Karpas-422 (cell line): ENCODE measurements around the gene NLK. TPM values are rescaled to one million over a fixed set of nuclear protein-coding genes. Genes with fewer than 3 reads are reported as not detected.
"Not testable (repeated sequence)": the region's sequence is repeated elsewhere in the genome, so short reads cannot be mapped to it uniquely, and the experiment has no call there.

Experiments used
- DNase-seq: peaks from one replicate; pipeline ENCODE4 v3.0.0-alpha.2; 2015
- H2AFZ ChIP-seq: fragments of 200-600 bp; sonication (generic); 2 replicates; pipeline ENCODE4 v1.6.1; 2014; ENCODE audit warnings: antibody characterized with exemption, low read length, mixed read lengths
- H3K27ac ChIP-seq: fragments of 200-600 bp; sonication (generic); 2 replicates; pipeline ENCODE4 v1.5.1; 2014; ENCODE audit warnings: mild to moderate bottlenecking, low read length, moderate library complexity
- H3K27me3 ChIP-seq: fragments of 200-600 bp; sonication (generic); 2 replicates; pipeline ENCODE4 v1.6.1; 2014; ENCODE audit warnings: low read length, mixed read lengths
- H3K36me3 ChIP-seq: fragments of 200-600 bp; sonication (generic); 2 replicates; pipeline ENCODE4 v1.6.1; 2014; ENCODE audit warnings: low read length, mixed read lengths; ENCODE audit not compliant: insufficient read depth
- H3K4me1 ChIP-seq: fragments of 200-600 bp; sonication (generic); 2 replicates; pipeline ENCODE4 v1.6.1; 2014; ENCODE audit warnings: mild to moderate bottlenecking, low read length, mixed read lengths
- H3K4me2 ChIP-seq: fragments of 200-600 bp; sonication (generic); 2 replicates; pipeline ENCODE4 v1.6.1; 2014; ENCODE audit warnings: low read length, low read depth, mild to moderate bottlenecking; ENCODE audit not compliant: poor library complexity, severe bottlenecking
- H3K4me3 ChIP-seq: fragments of 200-600 bp; sonication (generic); 2 replicates; pipeline ENCODE4 v1.5.1; 2014; ENCODE audit warnings: mild to moderate bottlenecking, antibody characterized with exemption, low read length, mixed read lengths
- H3K79me2 ChIP-seq: fragments of 200-600 bp; sonication (generic); 2 replicates; pipeline ENCODE4 v1.6.1; 2014; ENCODE audit warnings: mild to moderate bottlenecking, low read length, mixed read lengths
- H3K9ac ChIP-seq: fragments of 200-600 bp; sonication (generic); 2 replicates; pipeline ENCODE4 v1.6.0; 2014; ENCODE audit warnings: low read length
- H3K9me2 ChIP-seq: fragments of 200-600 bp; sonication (generic), shearing (Covaris generic); replicated peaks from 2 replicates; pipeline ENCODE4 v1.6.0; 2014; ENCODE audit warnings: mild to moderate bottlenecking, low read length, moderate library complexity; ENCODE audit not compliant: insufficient read depth
- H3K9me3 ChIP-seq: fragments of 300-700, 200-600 bp; sonication (generic); 2 replicates; pipeline ENCODE4 v1.6.1; 2014; ENCODE audit warnings: low read length, mixed read lengths
- H4K20me1 ChIP-seq: fragments of 200-600 bp; sonication (generic); 2 replicates; pipeline ENCODE4 v1.6.1; 2014; ENCODE audit warnings: mild to moderate bottlenecking, antibody characterized with exemption, low read length, low read depth; ENCODE audit not compliant: insufficient read depth
- total RNA-seq: library from RNA; depleted of rRNA; stranded (reverse); fragments of >200 nt; shearing (Covaris generic); gene quantifications from 2 replicates; pipeline ENCODE4 v1.2.3, GENCODE V29; 2014; ENCODE audit warnings: low replicate concordance

Gene NLK
- total RNA-seq, 1 experiment from 2014 or later: 60.0 TPM

DNA sequence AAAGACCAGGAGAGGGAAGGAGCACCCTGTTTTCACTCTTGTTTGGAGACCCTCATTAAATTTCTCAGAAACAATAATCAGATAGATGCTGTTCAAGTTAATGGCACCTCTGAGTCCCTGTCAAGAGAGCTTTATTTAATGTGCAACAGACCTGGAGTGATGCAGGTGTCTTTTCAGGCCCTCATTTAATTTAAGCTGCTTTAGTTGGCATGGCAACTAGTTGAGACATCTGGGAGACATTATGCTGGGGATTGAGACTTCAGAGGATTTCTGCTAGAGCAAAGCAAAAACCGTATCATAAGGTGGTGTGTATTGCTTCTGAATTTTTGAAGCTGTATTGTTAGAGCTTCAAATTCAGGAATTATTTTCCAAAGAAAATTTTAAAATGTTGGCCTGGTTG is 108.5 kb downstream of the NLK start:
- Histone ChIP-seq H3K4me3 (no peak overlapping the region), H3K79me2 (0 out of 2 replicates have a peak, but pooled peaks cover 2% of the 10 kb centered on the region), H3K27ac (peak overlapping the region; percentile 25; the same call in 1 of the 2 replicates), H3K4me2 (no peak overlapping the region), H4K20me1 (no peaks in the 10 kb centered on the region), H3K4me1 (peaks cover 40% of the 10 kb centered on the region), H3K9ac (no peak overlapping the region), H3K9me2 (no peaks in the 10 kb centered on the region), H3K9me3 (no peaks in the 10 kb centered on the region), H3K36me3 (peaks cover 6% of the 10 kb centered on the region; the same call in 1 of the 2 replicates), H2AFZ (no peak overlapping the region), H3K27me3 (no peaks in the 10 kb centered on the region)
- DNase-seq: peak; percentile 40

DNA sequence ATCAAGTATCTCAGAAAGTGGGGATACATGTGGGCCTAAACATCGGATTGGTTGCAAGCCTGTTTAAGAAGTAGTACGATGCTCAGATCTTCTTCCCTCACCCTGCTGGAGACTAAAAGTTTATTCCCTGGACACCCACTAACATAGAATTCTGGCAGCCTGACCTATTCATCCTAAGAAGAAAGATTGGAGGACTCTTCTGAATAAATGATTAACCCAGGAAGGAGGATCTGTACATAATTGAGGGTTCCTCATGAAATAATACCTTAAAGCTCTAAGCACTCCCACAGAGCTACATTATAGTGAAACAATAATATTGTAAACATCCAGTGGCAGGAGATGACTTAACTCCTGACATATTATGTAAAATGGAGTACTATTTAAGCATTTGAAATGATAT is 111.7 kb downstream of the NLK start:
- H3K27me3 ChIP-seq: no peaks in the 10 kb centered on the region
- no peaks in the 10 kb centered on the region for H3K9me3 ChIP-seq
- no peaks in the 10 kb centered on the region for H3K9me2 ChIP-seq
- H2AFZ ChIP-seq: no peak overlapping the region
- no peak overlapping the region for H3K4me3 ChIP-seq
- H3K4me1 ChIP-seq: peaks cover 17% of the 10 kb centered on the region
- no peak for DNase-seq
- H3K27ac ChIP-seq: no peak overlapping the region
- H4K20me1 ChIP-seq: no peaks in the 10 kb centered on the region
- 0 out of 2 replicates have a peak, but pooled peaks cover 2% of the 10 kb centered on the region for H3K79me2 ChIP-seq
- H3K9ac ChIP-seq: no peak overlapping the region
- H3K4me2 ChIP-seq: no peak overlapping the region
- H3K36me3 ChIP-seq: peaks cover 6% of the 10 kb centered on the region; the same call in 1 of the 2 replicates

DNA sequence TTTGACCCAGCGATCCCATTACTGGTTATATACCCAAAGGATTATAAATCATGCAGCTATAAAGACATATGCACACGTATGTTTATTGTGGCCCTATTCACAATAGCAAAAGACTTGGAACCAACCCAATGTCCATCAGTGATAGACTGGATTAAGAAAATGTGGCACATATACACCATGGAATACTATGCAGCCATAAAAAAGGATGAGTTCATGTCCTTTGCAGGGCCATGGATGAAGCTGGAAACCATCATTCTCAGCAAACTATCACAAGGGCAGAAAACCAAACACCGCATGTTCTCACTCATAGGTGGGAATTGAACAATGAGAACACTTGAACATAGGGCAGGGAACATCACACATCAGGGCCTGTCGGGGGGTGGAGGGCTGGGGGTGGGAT is 112.9 kb downstream of the NLK start:
- not testable (repeated sequence) for H3K9me3 ChIP-seq, H3K9me2 ChIP-seq, H2AFZ ChIP-seq, H3K79me2 ChIP-seq, DNase-seq, H3K4me3 ChIP-seq, H3K9ac ChIP-seq, H3K36me3 ChIP-seq, H4K20me1 ChIP-seq, H3K4me2 ChIP-seq, H3K4me1 ChIP-seq, H3K27me3 ChIP-seq, H3K27ac ChIP-seq

DNA sequence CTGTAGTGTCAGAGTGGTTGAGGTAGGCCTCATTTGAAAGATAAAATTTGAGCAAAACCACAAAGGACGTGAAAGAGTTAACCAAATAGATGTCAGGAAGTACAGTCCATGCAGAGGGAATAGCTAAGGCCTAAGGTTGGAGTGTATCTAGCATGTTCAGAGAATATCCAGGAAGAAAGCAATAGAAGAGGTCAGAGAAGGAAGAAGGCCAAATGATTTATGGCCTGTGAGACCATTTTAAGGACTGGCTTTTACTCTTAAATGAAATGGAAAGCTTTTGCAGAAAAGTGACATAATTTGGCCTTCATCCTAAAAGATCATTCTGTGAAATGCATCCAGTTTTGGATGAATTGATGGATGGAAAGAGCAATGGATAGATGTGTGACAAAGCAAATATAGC is 116.5 kb downstream of the NLK start:
- Histone ChIP-seq H3K4me3 (no peak overlapping the region), H3K9me3 (no peaks in the 10 kb centered on the region), H3K79me2 (no peaks in the 10 kb centered on the region), H3K4me1 (peaks cover 4% of the 10 kb centered on the region), H3K36me3 (peaks cover 1% of the 10 kb centered on the region; the same call in 1 of the 2 replicates), H4K20me1 (no peaks in the 10 kb centered on the region), H3K4me2 (no peak overlapping the region), H3K27ac (no peak overlapping the region), H3K27me3 (no peaks in the 10 kb centered on the region), H2AFZ (no peak overlapping the region), H3K9ac (no peak overlapping the region), H3K9me2 (no peaks in the 10 kb centered on the region)
- no peak for DNase-seq

DNA sequence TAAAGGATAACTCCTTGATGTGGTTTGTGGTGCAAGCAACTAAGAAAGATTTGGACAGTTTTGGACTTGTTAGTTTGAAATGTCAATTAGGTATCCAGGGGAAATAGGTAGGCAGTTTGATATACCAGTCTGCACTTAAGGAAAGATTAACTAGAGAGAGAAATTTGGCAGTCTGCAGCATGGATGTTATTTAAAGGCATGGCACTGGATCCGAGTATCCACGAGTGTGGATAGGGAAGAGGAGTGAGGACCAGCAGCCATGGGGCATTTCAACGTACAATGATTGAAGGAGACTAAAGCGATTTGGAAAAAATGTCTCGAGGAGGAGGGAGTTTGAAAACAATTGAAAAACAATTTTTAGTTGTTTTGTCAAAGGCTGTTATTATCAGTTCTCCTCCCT is 117.4 kb downstream of the NLK start:
- H3K36me3 ChIP-seq: no peaks in the 10 kb centered on the region
- H3K27me3 ChIP-seq: no peaks in the 10 kb centered on the region
- H3K4me1 ChIP-seq: peaks cover 11% of the 10 kb centered on the region
- H3K9me2 ChIP-seq: no peaks in the 10 kb centered on the region
- H3K79me2 ChIP-seq: no peaks in the 10 kb centered on the region
- DNase-seq: no peak
- no peaks in the 10 kb centered on the region for H4K20me1 ChIP-seq
- no peak overlapping the region for H3K4me3 ChIP-seq
- H3K4me2 ChIP-seq: no peak overlapping the region
- H3K9ac ChIP-seq: no peak overlapping the region
- H3K27ac ChIP-seq: no peak overlapping the region
- no peak overlapping the region for H2AFZ ChIP-seq
- no peaks in the 10 kb centered on the region for H3K9me3 ChIP-seq

DNA sequence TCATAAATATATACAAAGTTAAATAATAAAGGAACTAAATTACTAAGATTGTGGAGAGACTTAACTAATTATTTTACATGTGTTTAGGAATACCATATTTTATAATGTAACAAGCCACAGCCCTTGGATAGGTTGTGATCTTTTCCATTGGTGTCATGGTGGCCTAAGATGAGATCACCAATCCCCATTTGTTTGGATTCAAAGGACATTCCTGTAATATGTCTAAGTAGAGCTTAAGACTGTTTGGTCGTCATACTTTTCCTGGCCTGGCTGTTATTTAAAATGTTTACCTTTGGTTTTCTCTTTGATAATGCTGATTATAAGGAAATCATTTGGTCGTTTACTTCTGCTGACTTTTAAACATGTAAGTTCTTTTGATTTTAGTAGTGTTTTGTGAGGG is 118.1 kb downstream of the NLK start:
- Histone ChIP-seq H3K4me1 (peaks cover 11% of the 10 kb centered on the region), H3K79me2 (no peaks in the 10 kb centered on the region), H3K27me3 (no peaks in the 10 kb centered on the region), H4K20me1 (no peaks in the 10 kb centered on the region), H3K9me3 (no peaks in the 10 kb centered on the region), H3K36me3 (peaks cover 4% of the 10 kb centered on the region; the same call in 1 of the 2 replicates), H3K4me2 (no peak overlapping the region), H3K27ac (no peak overlapping the region), H3K4me3 (no peak overlapping the region), H3K9ac (no peak overlapping the region), H3K9me2 (no peaks in the 10 kb centered on the region), H2AFZ (no peak overlapping the region)
- DNase-seq: no peak

DNA sequence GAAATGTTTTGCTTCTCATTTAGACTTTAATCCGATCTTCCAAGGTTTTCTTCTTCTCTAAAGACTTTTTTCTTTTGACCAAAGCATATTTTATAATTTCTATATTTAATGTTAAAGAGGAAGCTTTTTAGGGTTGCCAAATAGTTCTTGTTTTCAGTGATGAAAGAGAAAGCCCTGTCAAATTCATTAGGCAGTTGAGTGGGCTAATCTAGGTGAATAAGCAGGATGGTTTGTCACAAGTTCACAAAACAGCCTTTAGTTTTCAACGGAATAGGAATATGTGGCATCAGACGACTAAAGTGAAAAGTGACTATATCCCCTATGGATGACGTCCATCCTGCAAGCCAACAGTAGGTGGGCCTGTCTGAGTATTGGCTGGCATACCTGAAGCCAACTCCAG is 118.8 kb downstream of the NLK start:
- Histone ChIP-seq H2AFZ (no peak overlapping the region), H3K9me3 (no peaks in the 10 kb centered on the region)

DNA sequence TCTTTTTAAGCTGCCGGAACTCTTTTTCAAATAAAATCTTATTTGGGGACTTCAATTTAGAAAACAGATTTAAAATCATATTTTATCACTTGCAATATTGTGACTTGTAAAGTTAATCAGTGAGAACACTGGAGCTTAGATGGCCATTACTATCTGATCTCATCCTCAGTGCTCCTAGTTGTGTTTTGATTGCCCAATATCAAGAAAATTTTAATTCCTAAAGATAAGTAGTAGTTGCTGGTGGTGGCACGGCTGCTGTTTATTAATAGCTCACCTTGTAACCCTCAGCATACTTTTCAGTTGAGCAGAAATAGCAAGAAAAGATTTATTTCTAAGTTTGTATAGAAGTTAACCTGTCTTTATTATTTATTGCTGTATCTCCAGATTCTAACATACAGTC is 124.0 kb downstream of the NLK start:
- H3K4me3 ChIP-seq: no peak overlapping the region
- no peak overlapping the region for H3K4me2 ChIP-seq
- no peaks in the 10 kb centered on the region for H4K20me1 ChIP-seq
- no peaks in the 10 kb centered on the region for H3K9me3 ChIP-seq
- peaks cover 11% of the 10 kb centered on the region for H3K4me1 ChIP-seq
- no peak overlapping the region for H3K27ac ChIP-seq
- no peak for DNase-seq
- H3K27me3 ChIP-seq: no peaks in the 10 kb centered on the region
- H3K36me3 ChIP-seq: peaks cover 9% of the 10 kb centered on the region; the same call in 1 of the 2 replicates
- H3K9ac ChIP-seq: no peak overlapping the region
- H2AFZ ChIP-seq: no peak overlapping the region
- H3K79me2 ChIP-seq: no peaks in the 10 kb centered on the region
- no peaks in the 10 kb centered on the region for H3K9me2 ChIP-seq

More for the DNA sequence above, 118.8 kb downstream of the NLK start:
- DNase-seq: no peak
- H3K27me3 ChIP-seq: no peaks in the 10 kb centered on the region
- no peaks in the 10 kb centered on the region for H3K9me2 ChIP-seq
- no peak overlapping the region for H3K4me2 ChIP-seq
- H4K20me1 ChIP-seq: no peaks in the 10 kb centered on the region
- H3K27ac ChIP-seq: no peak overlapping the region
- H3K4me3 ChIP-seq: no peak overlapping the region
- H3K4me1 ChIP-seq: peaks cover 11% of the 10 kb centered on the region
- peaks cover 4% of the 10 kb centered on the region; the same call in 1 of the 2 replicates for H3K36me3 ChIP-seq
- no peaks in the 10 kb centered on the region for H3K79me2 ChIP-seq
- no peak overlapping the region for H3K9ac ChIP-seq
